ENCODE measurements around the gene FXYD7.

The FXYD7 gene, protein sequence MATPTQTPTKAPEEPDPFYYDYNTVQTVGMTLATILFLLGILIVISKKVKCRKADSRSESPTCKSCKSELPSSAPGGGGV

DNA sequence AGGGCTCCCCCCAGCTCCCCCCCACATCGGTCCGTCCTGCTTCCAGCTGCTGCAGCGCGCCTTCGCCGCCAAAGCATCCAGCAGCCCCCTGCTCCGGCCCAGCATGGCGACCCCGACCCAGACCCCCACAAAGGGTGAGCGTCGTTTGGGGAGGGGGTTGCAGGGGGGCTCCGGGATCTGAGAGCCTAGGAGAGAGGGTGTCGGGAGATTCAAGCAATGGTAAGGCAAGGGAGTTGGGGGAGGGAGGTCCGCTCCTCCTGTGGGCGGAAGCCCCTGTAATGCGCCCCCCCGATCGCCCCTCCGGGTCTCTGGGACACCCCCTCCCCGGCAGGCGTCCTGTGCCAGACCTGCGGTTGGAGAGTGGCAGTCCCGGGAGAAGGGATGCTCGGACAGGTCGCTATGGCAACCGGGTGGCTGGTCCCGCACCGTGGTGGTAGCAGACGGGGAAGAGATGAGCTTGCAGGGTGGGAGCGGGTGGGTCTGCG, at the start of gene FXYD7:
TSS of gene FXYD7 (plus strand) at position 25 of the 485 bp plus-strand sequence. CDS start at position 104, 79 bp downstream.
- TF ChIP-seq, protein P1, sequence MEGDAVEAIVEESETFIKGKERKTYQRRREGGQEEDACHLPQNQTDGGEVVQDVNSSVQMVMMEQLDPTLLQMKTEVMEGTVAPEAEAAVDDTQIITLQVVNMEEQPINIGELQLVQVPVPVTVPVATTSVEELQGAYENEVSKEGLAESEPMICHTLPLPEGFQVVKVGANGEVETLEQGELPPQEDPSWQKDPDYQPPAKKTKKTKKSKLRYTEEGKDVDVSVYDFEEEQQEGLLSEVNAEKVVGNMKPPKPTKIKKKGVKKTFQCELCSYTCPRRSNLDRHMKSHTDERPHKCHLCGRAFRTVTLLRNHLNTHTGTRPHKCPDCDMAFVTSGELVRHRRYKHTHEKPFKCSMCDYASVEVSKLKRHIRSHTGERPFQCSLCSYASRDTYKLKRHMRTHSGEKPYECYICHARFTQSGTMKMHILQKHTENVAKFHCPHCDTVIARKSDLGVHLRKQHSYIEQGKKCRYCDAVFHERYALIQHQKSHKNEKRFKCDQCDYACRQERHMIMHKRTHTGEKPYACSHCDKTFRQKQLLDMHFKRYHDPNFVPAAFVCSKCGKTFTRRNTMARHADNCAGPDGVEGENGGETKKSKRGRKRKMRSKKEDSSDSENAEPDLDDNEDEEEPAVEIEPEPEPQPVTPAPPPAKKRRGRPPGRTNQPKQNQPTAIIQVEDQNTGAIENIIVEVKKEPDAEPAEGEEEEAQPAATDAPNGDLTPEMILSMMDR (IDR thresholded peaks at IDR 0.05; ENCODE audit: low read depth, low read length): no peak
- H3K4me3 ChIP-seq (replicated peaks in 1 of 2; ENCODE audit: low read depth in 2 of 2, low read length in 2 of 2): no peak within 1 kb of the TSS
- DNase-seq (ENCODE audit: low read depth in 2 of 2): no peak

DNA sequence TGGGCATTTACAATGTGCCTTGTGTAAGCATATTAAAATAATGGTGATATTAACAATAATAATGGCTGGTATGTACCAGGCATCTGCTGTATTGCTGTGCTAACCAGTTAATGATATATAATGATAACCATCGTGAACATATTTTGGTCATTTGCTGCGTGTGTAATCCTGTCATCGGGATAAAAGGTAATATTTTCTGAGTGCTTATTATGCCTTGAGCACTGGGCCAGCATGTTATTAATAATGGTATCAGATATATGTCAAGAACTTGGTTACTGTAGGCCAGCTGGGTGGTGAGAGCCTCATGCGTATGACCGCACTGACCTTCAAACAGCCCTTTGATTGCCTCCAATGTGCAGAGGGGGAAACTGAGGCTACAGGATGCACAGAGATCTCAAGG, 49.6 kb upstream of the FXYD7 start:
- H3K4me3 ChIP-seq (replicated peaks in 1 of 2; ENCODE audit: low read depth in 2 of 2, low read length in 2 of 2): no peak overlapping the region
- DNase-seq (ENCODE audit: low read depth in 2 of 2): no peak
- TF ChIP-seq, protein P1 (IDR thresholded peaks at IDR 0.05; ENCODE audit: low read depth, low read length): no peak

DNA sequence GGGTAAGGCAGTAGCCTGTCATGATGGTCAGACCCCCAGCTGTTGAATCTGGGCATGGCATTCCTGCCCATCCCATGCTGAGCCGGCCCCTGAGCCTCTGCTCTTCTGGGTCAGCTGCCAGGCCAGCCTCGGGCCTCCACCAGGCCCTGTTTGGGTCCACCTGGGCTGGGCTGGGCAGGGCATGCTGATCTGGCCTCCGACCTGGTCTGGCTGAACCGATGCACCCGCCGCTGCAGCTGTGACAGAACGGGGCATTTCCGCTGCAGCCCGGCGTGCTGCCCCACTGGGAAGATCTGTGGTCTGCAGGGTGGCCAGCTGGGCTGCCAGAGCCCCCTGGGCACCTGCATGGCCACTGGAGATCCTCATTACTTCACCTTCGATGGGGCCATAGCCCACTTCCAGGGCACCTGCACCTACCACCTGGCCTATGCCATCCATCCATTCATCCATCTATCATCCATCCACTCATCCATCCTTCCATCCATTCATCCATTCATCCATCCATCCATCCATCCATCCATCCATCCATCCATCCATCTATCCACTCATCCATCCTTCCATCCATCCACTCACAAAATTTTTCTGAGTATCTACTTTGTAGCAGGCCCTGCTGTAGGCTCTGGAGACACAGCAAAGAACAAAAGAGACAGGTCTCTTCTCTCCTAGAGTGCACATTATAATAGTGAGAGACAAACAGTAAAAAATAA, 49.0 kb upstream of the FXYD7 start:
- TF ChIP-seq, protein P1 (IDR thresholded peaks at IDR 0.05; ENCODE audit: low read depth, low read length): no peak
- H3K4me3 ChIP-seq (replicated peaks in 1 of 2; ENCODE audit: low read depth in 2 of 2, low read length in 2 of 2): no peak overlapping the region
- no peak for DNase-seq (ENCODE audit: low read depth in 2 of 2)

DNA sequence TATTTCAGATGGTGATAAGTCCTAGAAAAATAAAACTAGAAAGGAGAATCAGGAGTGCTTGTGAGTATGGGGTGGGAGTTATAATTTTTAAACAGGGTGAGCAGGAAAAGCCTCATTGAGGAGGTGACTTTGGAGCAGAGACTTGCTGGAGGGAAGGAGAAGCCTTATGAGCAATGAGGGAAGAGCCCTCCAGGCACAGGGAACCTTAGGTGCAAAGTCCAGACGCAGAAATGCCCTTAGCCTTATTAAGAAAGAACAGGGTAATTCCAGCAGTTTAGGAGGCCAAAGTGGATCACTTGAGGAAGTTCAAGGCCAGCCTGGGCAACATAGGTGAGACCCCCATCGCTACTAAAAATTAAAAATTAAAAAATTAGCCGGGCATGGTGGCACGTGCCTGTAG, 48.4 kb upstream of the FXYD7 start:
- TF ChIP-seq, protein P1 (IDR thresholded peaks at IDR 0.05; ENCODE audit: low read depth, low read length): no peak
- H3K4me3 ChIP-seq (replicated peaks in 1 of 2; ENCODE audit: low read depth in 2 of 2, low read length in 2 of 2): no peak overlapping the region
- DNase-seq (ENCODE audit: low read depth in 2 of 2): no peak

DNA sequence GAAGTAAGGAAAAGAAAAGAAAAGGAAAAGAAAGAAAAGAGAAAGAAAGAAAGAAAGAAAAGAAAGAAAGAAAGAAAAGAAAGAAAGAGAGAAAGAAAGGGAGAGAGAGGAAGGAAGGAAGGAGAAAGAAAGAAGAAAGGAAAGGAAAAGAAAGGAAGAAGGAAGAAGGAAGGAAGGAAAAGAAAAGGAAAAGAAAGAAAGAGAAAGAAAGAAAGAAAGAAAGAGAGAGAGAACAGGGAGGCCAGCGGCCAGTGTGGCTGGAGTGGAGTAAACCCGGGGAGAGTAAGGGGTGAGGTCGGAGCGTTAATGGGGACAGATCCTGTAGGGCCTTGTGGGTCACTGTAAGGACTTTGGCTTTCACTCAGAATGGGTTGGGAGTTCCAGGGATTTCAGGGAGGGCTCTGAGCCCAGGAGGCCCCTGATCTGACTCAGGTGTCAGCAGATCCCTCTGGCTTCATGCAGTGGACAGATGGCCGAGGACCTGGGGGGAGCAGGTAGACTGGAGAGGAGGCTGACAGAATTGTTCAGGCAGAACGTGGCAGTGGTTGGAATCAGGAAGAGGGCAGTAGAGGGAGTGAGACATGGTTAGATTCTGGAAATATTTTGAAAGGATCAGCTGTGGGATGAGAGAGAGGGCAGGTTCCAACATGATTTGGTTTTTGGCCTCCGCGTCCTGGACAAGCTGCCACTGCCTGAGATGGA, 47.2 kb upstream of the FXYD7 start:
- TF ChIP-seq, protein P1 (IDR thresholded peaks at IDR 0.05; ENCODE audit: low read depth, low read length): no peak
- no peak for DNase-seq (ENCODE audit: low read depth in 2 of 2)

DNA sequence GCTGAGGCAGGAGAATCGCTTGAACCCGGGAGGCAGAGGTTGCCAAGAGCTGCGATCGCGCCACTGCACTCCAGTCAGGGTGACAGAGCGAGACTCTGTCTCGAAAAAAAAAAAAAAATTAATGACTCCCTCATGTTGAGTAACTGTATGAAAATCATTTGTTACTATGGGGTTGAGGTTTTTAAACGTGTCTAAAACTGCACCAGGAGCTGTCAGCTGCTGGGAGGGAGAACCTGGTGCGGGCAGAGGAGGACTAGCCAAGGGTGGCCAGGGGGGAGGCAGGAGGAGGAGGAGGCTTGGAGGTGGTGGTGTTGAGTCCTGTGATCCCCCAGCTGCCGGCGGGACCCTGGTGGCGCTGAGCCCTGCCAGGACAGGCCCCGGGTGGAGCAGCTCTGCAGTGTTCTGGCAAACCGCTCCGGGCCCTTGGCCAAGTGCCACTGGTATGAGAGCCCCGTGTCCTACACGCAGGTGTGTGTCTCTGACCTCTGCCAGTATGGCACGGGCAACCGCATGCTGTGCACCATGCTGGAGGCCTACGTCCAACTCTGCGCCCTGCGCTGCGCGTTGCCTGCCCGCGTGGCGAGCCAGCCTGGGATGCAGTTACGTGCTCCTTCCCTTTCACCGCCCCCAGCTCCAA, 44.5 kb upstream of the FXYD7 start:
- H3K4me3 ChIP-seq (replicated peaks in 1 of 2; ENCODE audit: low read depth in 2 of 2, low read length in 2 of 2): no peak overlapping the region
- TF ChIP-seq, protein P1 (IDR thresholded peaks at IDR 0.05; ENCODE audit: low read depth, low read length): no peak
- DNase-seq (ENCODE audit: low read depth in 2 of 2): no peak

More for the DNA sequence above, 47.2 kb upstream of the FXYD7 start:
- H3K4me3 ChIP-seq (replicated peaks in 1 of 2; ENCODE audit: low read depth in 2 of 2, low read length in 2 of 2): no peak overlapping the region
